GM12892 (cell line): Measurements from ENCODE around the gene DHRSX.

Experiments used
- POLR2A ChIP-seq: IDR thresholded peaks from 2 replicates; pipeline ENCODE4 v1.6.1; 2011; ENCODE audit warnings: low read depth, low read length, control low read depth
- POLR2AphosphoS5 ChIP-seq: IDR thresholded peaks from 2 replicates; pipeline ENCODE4 v1.6.1; 2011; ENCODE audit warnings: low read depth, low read length, control low read depth

GRCh38 chrX:2540426-2540947 lies 39.7 kb upstream of the DHRSX start:
- TF ChIP-seq POLR2AphosphoS5 (no peak), POLR2A (no peak)
